Breast epithelium (tissue), 4 donors: Measurements from ENCODE around the gene EIF5. TPM values are rescaled to one million over a fixed set of nuclear protein-coding genes. Genes with fewer than 3 reads are reported as not detected.

Source experiments
- DNase-seq, 2 donors: peaks; one replicate each; pipeline ENCODE4 v3.0.0-alpha.2; 2019; ENCODE audit warnings: low spot score in 2 of 2
- H3K27ac ChIP-seq, 2 donors: fragments of 200-600 bp; sonication (generic) in 1 of 2; one replicate each; pipeline ENCODE4 v1.5.1; 2016 to 2019; ENCODE audit warnings: mild to moderate bottlenecking in 1 of 2
- H3K27me3 ChIP-seq, 2 donors: fragments of 200-600 bp; sonication (generic) in 1 of 2; one replicate each; pipeline versions ENCODE4 v1.5.1 to v1.6.0; 2017 to 2019; ENCODE audit warnings: control low read depth in 1 of 2, mild to moderate bottlenecking in 1 of 2
- H3K36me3 ChIP-seq: fragments of 200-600 bp; one replicate; pipeline ENCODE4 v1.5.1; 2019
- H3K4me1 ChIP-seq, 2 donors: fragments of 200-600 bp; sonication (generic); one replicate each; pipeline ENCODE4 v1.5.1; 2016 to 2019; ENCODE audit warnings: control low read depth in 1 of 2
- H3K4me3 ChIP-seq, 3 donors: fragments of 200-600 bp; sonication (generic); 1 replicate in 2 of 3; 2 replicates in 1 of 3; pipeline ENCODE4 v1.5.1; 2016 to 2019; ENCODE audit warnings: mild to moderate bottlenecking in 3 of 3, moderate library complexity in 2 of 3
- H3K9me3 ChIP-seq, 2 donors: fragments of 200-600 bp; sonication (generic) in 1 of 2; one replicate each; pipeline ENCODE4 v1.5.1; 2016 to 2019; ENCODE audit warnings: control low read depth in 1 of 2
- CTCF ChIP-seq, 3 donors: fragments of 450-650 bp; IDR thresholded peaks; one replicate each; pipeline ENCODE4 v1.5.1; 2016 to 2017; ENCODE audit warnings: antibody characterized with exemption in 3 of 3, mild to moderate bottlenecking in 3 of 3, moderate library complexity in 3 of 3
- POLR2A ChIP-seq: fragments of 450-650 bp; IDR thresholded peaks from one replicate; pipeline ENCODE4 v1.6.1; 2016; ENCODE audit warnings: antibody characterized with exemption, mild to moderate bottlenecking, moderate library complexity
- POLR2AphosphoS5 ChIP-seq, 3 donors: sonication (generic); formaldehyde crosslinking; IDR thresholded peaks; one replicate each; pipeline ENCODE4 v1.6.1; 2017; ENCODE audit warnings: antibody characterized with exemption in 3 of 3
- intact Hi-C: fragments of 100-400 bp; cut with DNase I; formaldehyde crosslinking; loops from one replicate; pipeline ENCODE4 v1.15.1; 2023; ENCODE audit warnings: low total_unique reads
- total RNA-seq, 3 donors: library from RNA; depleted of rRNA; stranded (reverse); fragments of >200 nt; gene quantifications; one replicate each; pipeline ENCODE4 v1.1.0, GENCODE V29; 2016

EIF5 gene
- total RNA-seq, 3 donors from 2014 or later = 143 to 254 (median 150) TPM

GRCh38 chr14:103393070-103393469 is 59.0 kb downstream of the EIF5 start:
- no peak for DNase-seq
- no peaks in the 10 kb centered on the region for H3K9me3 ChIP-seq
- no peaks in the 10 kb centered on the region for H3K36me3 ChIP-seq
- no peaks in the 10 kb centered on the region for H3K27me3 ChIP-seq
- no peaks in the 10 kb centered on the region for H3K4me1 ChIP-seq
- TF ChIP-seq CTCF (IDR thresholded peaks at IDR 0.05) (no peak), POLR2AphosphoS5 (IDR thresholded peaks at IDR 0.05) (no peak), POLR2A (no peak)
- no peak overlapping the region for H3K4me3 ChIP-seq
- H3K27ac ChIP-seq = no peak overlapping the region
- intact Hi-C loops = no loop called here

GRCh38 chr14:103393676-103394626 is 59.9 kb downstream of the EIF5 start:
- H3K27ac ChIP-seq = no peak overlapping the region

More at GRCh38 chr14:103393676-103394626, 59.9 kb downstream of the EIF5 start:
- intact Hi-C loops = no loop called here
- no peaks in the 10 kb centered on the region for H3K36me3 ChIP-seq
- H3K27me3 ChIP-seq = no peaks in the 10 kb centered on the region
- no peak for DNase-seq
- H3K4me3 ChIP-seq = no peak overlapping the region
- TF ChIP-seq POLR2AphosphoS5 (IDR thresholded peaks at IDR 0.05) (no peak), POLR2A (no peak), CTCF (IDR thresholded peaks at IDR 0.05) (peak; percentile 66 to 90 (median 69))
- no peaks in the 10 kb centered on the region for H3K9me3 ChIP-seq
- no peaks in the 10 kb centered on the region for H3K4me1 ChIP-seq

Other genes starting within 250 kb of the EIF5 start
- gene EXOC3L4, start 239.5 kb upstream of the EIF5 start, total RNA-seq = 1 to 10 TPM in 1 of 3 donors, under 1 TPM in 1, not detected in 1; 0.66 to 1.0 TPM
- gene TNFAIP2, start 210.8 kb upstream of the EIF5 start, total RNA-seq = 10 to 100 TPM; 43.6 to 76.5 (median 60.0) TPM
- gene MARK3, start 51.2 kb downstream of the EIF5 start, total RNA-seq = 100 to 1,000 TPM in 1 of 3 donors, 10 to 100 TPM in 2; 70.2 to 107 (median 87.5) TPM
- gene CKB, start 188.6 kb downstream of the EIF5 start, total RNA-seq = 100 to 1,000 TPM in 1 of 3 donors, 10 to 100 TPM in 2; 61.6 to 305 (median 83.2) TPM
- 10 to 100 TPM; 10.7 to 17.7 (median 11.3) TPM for gene TRMT61A, start 195.0 kb downstream of the EIF5 start, total RNA-seq
- 10 to 100 TPM; 29.5 to 45.4 (median 38.5) TPM for gene BAG5, start 228.4 kb downstream of the EIF5 start, total RNA-seq
- 10 to 100 TPM; 26.5 to 41.9 (median 27.2) TPM for gene COA8, start 228.7 kb downstream of the EIF5 start, total RNA-seq